H7 (cell line): Measurements from ENCODE around the gene TK1. TPM values are rescaled to one million over a fixed set of nuclear protein-coding genes. Genes with fewer than 3 reads are reported as not detected.

Experiments
- DNase-seq: peaks from one replicate; pipeline ENCODE4 v3.0.0; 2012
- H3K27me3 ChIP-seq: 2 replicates; pipeline ENCODE4 v1.6.0; 2011; ENCODE audit warnings: mild to moderate bottlenecking, low read length; ENCODE audit not compliant: control insufficient read depth, insufficient read depth
- H3K36me3 ChIP-seq: replicated peaks from 2 replicates; pipeline ENCODE4 v1.5.1; 2011; ENCODE audit warnings: low read length; ENCODE audit not compliant: control insufficient read depth, insufficient read depth
- H3K4me3 ChIP-seq: 2 replicates; pipeline ENCODE4 v1.5.1; 2011; ENCODE audit warnings: low read depth, mild to moderate bottlenecking, control low read depth, low read length, moderate library complexity; ENCODE audit not compliant: insufficient read depth
- total RNA-seq: library from RNA; depleted of rRNA; stranded (reverse); fragments of >200 nt; shearing (Covaris generic); gene quantifications from 2 replicates; pipeline ENCODE4 v1.2.3, GENCODE V29; 2014

The TK1 gene
- total RNA-seq, 1 experiment from 2014 or later: 56.5 TPM

- H3K36me3 ChIP-seq: no peaks in the 10 kb centered on the region
- H3K27me3 ChIP-seq: no peaks in the 10 kb centered on the region
- no peak for DNase-seq
- no peak overlapping the region for H3K4me3 ChIP-seq
These were observed 27.2 kb downstream of the TK1 start for GRCh38 chr17:78159575-78160158.

GRCh38 chr17:78154903-78155811 is 31.7 kb downstream of the TK1 start:
- no peaks in the 10 kb centered on the region for H3K36me3 ChIP-seq
- DNase-seq: no peak
- H3K27me3 ChIP-seq: no peaks in the 10 kb centered on the region
- H3K4me3 ChIP-seq: no peak overlapping the region

- peak; percentile 55 for DNase-seq
These were observed 35.3 kb downstream of the TK1 start for GRCh38 chr17:78151514-78152008.

GRCh38 chr17:78148286-78149016 is 38.4 kb downstream of the TK1 start:
- Histone ChIP-seq H3K4me3 (no peak overlapping the region), H3K27me3 (no peaks in the 10 kb centered on the region), H3K36me3 (no peaks in the 10 kb centered on the region)
- peak; percentile 41 for DNase-seq

More at GRCh38 chr17:78151514-78152008, 35.3 kb downstream of the TK1 start:
- H3K27me3 ChIP-seq: no peaks in the 10 kb centered on the region
- H3K4me3 ChIP-seq: no peak overlapping the region
- H3K36me3 ChIP-seq: no peaks in the 10 kb centered on the region

- Histone ChIP-seq H3K27me3 (no peaks in the 10 kb centered on the region), H3K36me3 (no peaks in the 10 kb centered on the region), H3K4me3 (no peak overlapping the region)
- DNase-seq: peak; percentile 33
These were observed 39.4 kb downstream of the TK1 start for GRCh38 chr17:78147315-78147998.

- no peaks in the 10 kb centered on the region for H3K27me3 ChIP-seq
- no peaks in the 10 kb centered on the region for H3K36me3 ChIP-seq
- H3K4me3 ChIP-seq: no peak overlapping the region
- DNase-seq: peak; percentile 31
These were observed 40.0 kb downstream of the TK1 start for GRCh38 chr17:78146881-78147280.

GRCh38 chr17:78146471-78146869 is 40.4 kb downstream of the TK1 start:
- no peak for DNase-seq
- Histone ChIP-seq H3K27me3 (no peaks in the 10 kb centered on the region; the same call in 1 of the 2 replicates), H3K4me3 (no peak overlapping the region), H3K36me3 (no peaks in the 10 kb centered on the region)

GRCh38 chr17:78144736-78145641 is 41.9 kb downstream of the TK1 start:
- no peaks in the 10 kb centered on the region for H3K36me3 ChIP-seq
- no peak overlapping the region for H3K4me3 ChIP-seq
- peak; percentile 43 for DNase-seq
- H3K27me3 ChIP-seq: peaks cover 2% of the 10 kb centered on the region; the same call in 1 of the 2 replicates

- Histone ChIP-seq H3K27me3 (peaks cover 2% of the 10 kb centered on the region; the same call in 1 of the 2 replicates), H3K4me3 (no peak overlapping the region), H3K36me3 (no peaks in the 10 kb centered on the region)
- no peak for DNase-seq
These were observed 42.6 kb downstream of the TK1 start for GRCh38 chr17:78144147-78144719.

- no peak overlapping the region for H3K4me3 ChIP-seq
- no peak for DNase-seq
- peaks cover 2% of the 10 kb centered on the region; the same call in 1 of the 2 replicates for H3K27me3 ChIP-seq
- H3K36me3 ChIP-seq: no peaks in the 10 kb centered on the region
These were observed 43.4 kb downstream of the TK1 start for GRCh38 chr17:78143214-78144146.

GRCh38 chr17:78142119-78142861 is 44.6 kb downstream of the TK1 start:
- Histone ChIP-seq H3K4me3 (no peak overlapping the region), H3K36me3 (no peaks in the 10 kb centered on the region), H3K27me3 (peaks cover 2% of the 10 kb centered on the region; the same call in 1 of the 2 replicates)
- DNase-seq: no peak
